ENCODE results near the gene OFD1.

The OFD1 gene

DNA sequence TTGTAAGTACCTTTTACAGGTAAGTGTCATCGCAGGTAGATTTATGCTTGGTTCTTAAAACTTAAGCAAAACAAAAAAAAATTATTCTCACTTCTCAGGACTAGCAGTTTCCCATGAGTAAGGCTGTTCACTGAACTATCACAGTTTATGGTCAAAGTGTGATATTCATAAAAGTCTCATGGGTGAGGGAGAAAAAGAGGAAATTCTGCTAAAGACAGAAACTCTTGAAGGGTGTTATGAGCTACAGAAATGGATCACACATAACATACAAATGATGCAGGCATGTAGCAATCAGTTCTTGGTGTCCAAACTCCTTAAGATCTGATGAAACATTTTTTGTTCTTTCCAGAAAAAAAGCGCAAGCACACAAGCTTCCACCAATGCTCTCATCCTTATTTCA, 37.1 kb upstream of the OFD1 start:
- Histone ChIP-seq H3K27ac (ENCODE audit: low read depth, low read length) (peak overlapping the region; percentile 74), H3K4me3 (ENCODE audit: low read length) (peak overlapping the region; percentile 60), H3K4me1 (ENCODE audit: control insufficient read depth, low read length) (peaks cover 74% of the 10 kb centered on the region), H3K4me2 (ENCODE audit: low read length) (peak overlapping the region; percentile 73), H3K36me3 (ENCODE audit: control insufficient read depth, low read length) (peaks cover 12% of the 10 kb centered on the region), H3K79me2 (ENCODE audit: control insufficient read depth, low read length) (peaks cover 98% of the 10 kb centered on the region), H3F3A (ENCODE audit: control insufficient read depth, insufficient read depth) (peaks cover 7% of the 10 kb centered on the region), H3K9me3 (ENCODE audit: control insufficient read depth, insufficient read depth, low read length) (no peaks in the 10 kb centered on the region), H3K27me3 (ENCODE audit: control insufficient read depth, low read length) (no peaks in the 10 kb centered on the region), H3K9me2 (replicated peaks; ENCODE audit: control insufficient read depth, low read length) (no peaks in the 10 kb centered on the region), H4K20me1 (ENCODE audit: control insufficient read depth, insufficient read depth, low read depth, low read length) (peaks cover 3% of the 10 kb centered on the region; the same call in 1 of the 2 replicates)
- no peak for TF ChIP-seq EZH2phosphoT487 (IDR thresholded peaks at IDR 0.05; ENCODE audit: borderline replicate concordance, low read length)
- TF ChIP-seq, protein P1, sequence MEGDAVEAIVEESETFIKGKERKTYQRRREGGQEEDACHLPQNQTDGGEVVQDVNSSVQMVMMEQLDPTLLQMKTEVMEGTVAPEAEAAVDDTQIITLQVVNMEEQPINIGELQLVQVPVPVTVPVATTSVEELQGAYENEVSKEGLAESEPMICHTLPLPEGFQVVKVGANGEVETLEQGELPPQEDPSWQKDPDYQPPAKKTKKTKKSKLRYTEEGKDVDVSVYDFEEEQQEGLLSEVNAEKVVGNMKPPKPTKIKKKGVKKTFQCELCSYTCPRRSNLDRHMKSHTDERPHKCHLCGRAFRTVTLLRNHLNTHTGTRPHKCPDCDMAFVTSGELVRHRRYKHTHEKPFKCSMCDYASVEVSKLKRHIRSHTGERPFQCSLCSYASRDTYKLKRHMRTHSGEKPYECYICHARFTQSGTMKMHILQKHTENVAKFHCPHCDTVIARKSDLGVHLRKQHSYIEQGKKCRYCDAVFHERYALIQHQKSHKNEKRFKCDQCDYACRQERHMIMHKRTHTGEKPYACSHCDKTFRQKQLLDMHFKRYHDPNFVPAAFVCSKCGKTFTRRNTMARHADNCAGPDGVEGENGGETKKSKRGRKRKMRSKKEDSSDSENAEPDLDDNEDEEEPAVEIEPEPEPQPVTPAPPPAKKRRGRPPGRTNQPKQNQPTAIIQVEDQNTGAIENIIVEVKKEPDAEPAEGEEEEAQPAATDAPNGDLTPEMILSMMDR (IDR thresholded peaks at IDR 0.05; ENCODE audit: low read depth, low read length, poor library complexity, severe bottlenecking), result no peak

DNA sequence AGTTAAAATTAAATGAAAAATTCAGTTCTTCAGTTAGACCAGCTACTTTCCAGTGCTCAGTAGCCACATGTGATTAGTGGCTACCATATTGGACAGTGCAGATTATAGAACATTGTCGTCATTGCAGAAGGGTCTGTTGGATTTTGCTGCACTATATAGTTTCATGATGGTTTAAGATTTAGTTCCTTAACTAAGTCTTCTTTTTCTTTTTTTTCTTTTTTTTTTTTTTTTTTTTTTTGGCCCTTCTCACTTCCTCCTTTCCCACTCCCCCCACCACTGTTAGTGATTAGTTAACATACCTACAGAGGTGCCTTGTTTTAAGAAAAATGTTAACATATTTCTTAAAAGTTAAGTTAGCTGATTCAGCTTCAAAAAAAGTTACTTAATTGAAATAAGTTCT, 36.6 kb upstream of the OFD1 start:
- TF ChIP-seq, protein P1 (IDR thresholded peaks at IDR 0.05; ENCODE audit: low read depth, low read length, poor library complexity, severe bottlenecking), result no peak
- TF ChIP-seq EZH2phosphoT487 (IDR thresholded peaks at IDR 0.05; ENCODE audit: borderline replicate concordance, low read length), result no peak

DNA sequence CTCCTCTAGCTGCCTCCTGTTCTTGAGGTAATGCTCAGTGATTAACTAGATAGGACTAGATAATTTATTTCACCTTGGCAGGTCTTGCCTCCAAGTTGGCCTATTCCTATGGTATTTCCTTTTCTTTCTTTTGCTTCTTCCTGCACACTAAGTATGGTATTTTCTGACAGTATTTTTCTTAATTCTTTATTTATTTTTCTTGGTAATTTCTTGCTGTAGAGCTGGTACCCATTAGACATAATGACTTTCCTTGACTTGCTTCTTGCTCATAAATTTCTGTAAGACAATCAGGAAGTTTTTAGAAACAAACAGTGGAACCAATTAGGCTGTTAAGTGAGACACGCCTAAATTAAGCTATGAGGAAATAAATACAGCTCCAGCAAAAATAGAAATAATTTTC, 36.1 kb upstream of the OFD1 start:
- Histone ChIP-seq H4K20me1 (ENCODE audit: control insufficient read depth, insufficient read depth, low read depth, low read length) (peaks cover 3% of the 10 kb centered on the region; the same call in 1 of the 2 replicates), H3K4me3 (ENCODE audit: low read length) (peak overlapping the region; percentile 60), H3K9me2 (replicated peaks; ENCODE audit: control insufficient read depth, low read length) (no peaks in the 10 kb centered on the region), H3F3A (ENCODE audit: control insufficient read depth, insufficient read depth) (peaks cover 7% of the 10 kb centered on the region), H3K9me3 (ENCODE audit: control insufficient read depth, insufficient read depth, low read length) (no peaks in the 10 kb centered on the region), H3K36me3 (ENCODE audit: control insufficient read depth, low read length) (peaks cover 7% of the 10 kb centered on the region), H3K27ac (ENCODE audit: low read depth, low read length) (peak overlapping the region; percentile 74), H3K4me1 (ENCODE audit: control insufficient read depth, low read length) (peaks cover 64% of the 10 kb centered on the region), H3K27me3 (ENCODE audit: control insufficient read depth, low read length) (no peaks in the 10 kb centered on the region), H3K4me2 (ENCODE audit: low read length) (peak overlapping the region; percentile 73), H3K79me2 (ENCODE audit: control insufficient read depth, low read length) (peaks cover 98% of the 10 kb centered on the region)
- TF ChIP-seq, protein P1 (IDR thresholded peaks at IDR 0.05; ENCODE audit: low read depth, low read length, poor library complexity, severe bottlenecking), result no peak
- no peak for TF ChIP-seq EZH2phosphoT487 (IDR thresholded peaks at IDR 0.05; ENCODE audit: borderline replicate concordance, low read length)

More for the DNA sequence above, 36.6 kb upstream of the OFD1 start:
- H3K36me3 ChIP-seq (ENCODE audit: control insufficient read depth, low read length), result peaks cover 7% of the 10 kb centered on the region
- H3K4me1 ChIP-seq (ENCODE audit: control insufficient read depth, low read length), result peaks cover 69% of the 10 kb centered on the region
- H3K79me2 ChIP-seq (ENCODE audit: control insufficient read depth, low read length), result peaks cover 98% of the 10 kb centered on the region
- H3F3A ChIP-seq (ENCODE audit: control insufficient read depth, insufficient read depth), result peaks cover 7% of the 10 kb centered on the region
- H3K9me3 ChIP-seq (ENCODE audit: control insufficient read depth, insufficient read depth, low read length), result no peaks in the 10 kb centered on the region
- no peaks in the 10 kb centered on the region for H3K9me2 ChIP-seq (replicated peaks; ENCODE audit: control insufficient read depth, low read length)
- peak overlapping the region; percentile 60 for H3K4me3 ChIP-seq (ENCODE audit: low read length)
- H3K4me2 ChIP-seq (ENCODE audit: low read length), result peak overlapping the region; percentile 73
- H4K20me1 ChIP-seq (ENCODE audit: control insufficient read depth, insufficient read depth, low read depth, low read length), result peaks cover 3% of the 10 kb centered on the region; the same call in 1 of the 2 replicates
- H3K27me3 ChIP-seq (ENCODE audit: control insufficient read depth, low read length), result no peaks in the 10 kb centered on the region
- peak overlapping the region; percentile 74 for H3K27ac ChIP-seq (ENCODE audit: low read depth, low read length)
